Pancreas (tissue), 10 donors: Measurements from ENCODE around the gene SLC6A5. TPM values are rescaled to one million over a fixed set of nuclear protein-coding genes. Genes with fewer than 3 reads are reported as not detected.

Source experiments
- ATAC-seq, 4 donors: fragments of 200-7000 bp; cut with Tn5 transposase; one replicate each; pipeline versions ENCODE4 v1.8.0 to v1.9.1; 2020; ENCODE audit warnings: mild to moderate bottlenecking in 4 of 4, moderate library complexity in 4 of 4
- DNase-seq, 6 donors: peaks; one replicate each; pipeline ENCODE4 v3.0.0-alpha.2; 2020
- FAIRE-seq: peaks from 2 replicates; lab custom pipeline; 2012; peaks lifted over from hg19 to GRCh38; lab: Jason Lieb, UNC
- H3K27ac ChIP-seq, 4 donors: fragments of 200-600 bp; sonication (generic); 1 replicate in 3 of 4; 2 replicates in 1 of 4; pipeline versions ENCODE4 v1.5.0 to v1.8.0; 2020
- H3K27me3 ChIP-seq, 4 donors: fragments of 200-600 bp; one replicate each; pipeline ENCODE4 v1.8.0; 2021
- H3K36me3 ChIP-seq, 3 donors: fragments of 200-600 bp; sonication (generic) in 1 of 3; one replicate each; pipeline versions ENCODE4 v1.5.0 to v1.8.0; 2020 to 2021
- H3K4me1 ChIP-seq, 3 donors: fragments of 200-600 bp; one replicate each; pipeline ENCODE4 v1.8.0; 2021
- H3K4me3 ChIP-seq, 4 donors: fragments of 200-600 bp; sonication (generic) in 2 of 4; one replicate each; pipeline versions ENCODE4 v1.5.0 to v1.8.0; 2020 to 2021
- H3K9me3 ChIP-seq, 4 donors: fragments of 200-600 bp; one replicate each; pipeline ENCODE4 v1.8.0; 2021
- CTCF ChIP-seq, 4 donors: fragments of 200-600 bp; sonication (generic) in 3 of 4; IDR thresholded peaks; one replicate each; pipeline versions ENCODE4 v1.5.0 to v1.8.0; 2021; ENCODE audit warnings: antibody characterized with exemption in 4 of 4
- WGBS, 2 donors: extraction: QIAGEN DNeasy Blood & Tissue Kit; methylation state at CpG; one replicate each; pipeline ENCODE4 v1.1.7; 2013; 5-methylcytosine and 5-hydroxymethylcytosine counted together
- intact Hi-C, 3 donors: fragments of 100-400 bp; cut with DNase I; formaldehyde crosslinking; loops; one replicate each; pipeline versions ENCODE4 v1.11.1 to v1.14.2; 2022
- polyA plus RNA-seq, 2 donors: library from polyadenylated mRNA; stranded (reverse); fragments of 200-250 nt; gene quantifications; one replicate each; pipeline ENCODE4 v1.2.3, GENCODE V29; 2013
- total RNA-seq, 6 donors: library from RNA; stranded (reverse); fragmentation: NEBNext Ultra II Directional in 4 of 6; extraction: Animal tissue kit (Norgen Biotek cat#: 25700) in 4 of 6; gene quantifications; one replicate each; pipeline versions ENCODE4 v1.2.1 to v1.2.4, GENCODE V29; 2021 to 2023
- donor health status: healthy with polysubstance abuse.
- donor health status: DM: no; HTN: no; CAD: no; lungs with moderate emphysema.
- donor health status: DM: no; HTN: no; CAD: no.
- donor health status: control.
- donor health status: control.
- donor health status: Bipolar disorder and iron deficiency.
- donor health status: DM: yes; HTN: yes; CAD: no.
- donor health status: DM: no; HTN: no; CAD: no.
- donor health status: DM: no; HTN: no; CAD: no.
- donor health status: DM: yes; HTN: yes; CAD: no.

The SLC6A5 gene
- total and polyA plus RNA-seq, 8 donors, result not detected

- Histone ChIP-seq H3K4me3 (no peak overlapping the region), H3K27ac (no peak overlapping the region), H3K36me3 (no peaks in the 10 kb centered on the region), H3K9me3 (no peaks in the 10 kb centered on the region), H3K4me1 (no peaks in the 10 kb centered on the region), H3K27me3 (peaks cover 0 to 24% (median 8%) of the 10 kb centered on the region in 4 donors)
- intact Hi-C loops, result loop anchor here in 2 of 3 donors (5.0 to 10.0 kb wide), 2 partner anchors 203 to 220 kb away; partner anchors contain the start of gene PRMT3 (in 1 of the 2)
- no peak for DNase-seq
- no peak for ATAC-seq
- WGBS, 2 donors, result 7 to 16% methylated on average over 27 of the region's 27 CpGs
- TF ChIP-seq CTCF (IDR thresholded peaks at IDR 0.05), result no peak
- FAIRE-seq, result no peak
Observed at GRCh38 chr11:20604864-20605601, 5.6 kb downstream of the SLC6A5 start.

- no peak for DNase-seq
- WGBS, 2 donors, result 3 to 16% methylated on average over 26 of the region's 26 CpGs
- no peak for TF ChIP-seq CTCF (IDR thresholded peaks at IDR 0.05)
- FAIRE-seq, result no peak
- H3K27me3 ChIP-seq, result peaks cover 0 to 20% (median 6%) of the 10 kb centered on the region in 4 donors
- no peaks in the 10 kb centered on the region for H3K9me3 ChIP-seq
- no peak overlapping the region for H3K27ac ChIP-seq
- no peak for ATAC-seq
- H3K4me1 ChIP-seq, result no peaks in the 10 kb centered on the region
- no peaks in the 10 kb centered on the region for H3K36me3 ChIP-seq
- no peak overlapping the region for H3K4me3 ChIP-seq
- intact Hi-C loops, result loop anchor here in 2 of 3 donors (5.0 to 10.0 kb wide), 2 partner anchors 203 to 221 kb away; partner anchors contain the start of gene PRMT3 (in 1 of the 2)
Observed at GRCh38 chr11:20605602-20606091, 6.2 kb downstream of the SLC6A5 start.

GRCh38 chr11:20608934-20609333 lies 9.5 kb downstream of the SLC6A5 start:
- TF ChIP-seq CTCF (IDR thresholded peaks at IDR 0.05), result no peak
- H3K36me3 ChIP-seq, result no peaks in the 10 kb centered on the region
- peaks cover 0 to 26% (median 2%) of the 10 kb centered on the region in 4 donors for H3K27me3 ChIP-seq
- H3K9me3 ChIP-seq, result no peaks in the 10 kb centered on the region
- H3K4me1 ChIP-seq, result no peaks in the 10 kb centered on the region
- intact Hi-C loops, result loop anchor here in 2 of 3 donors (5.0 to 10.0 kb wide), 2 partner anchors 207 to 224 kb away; partner anchors contain the start of gene PRMT3 (in 1 of the 2)
- H3K4me3 ChIP-seq, result no peak overlapping the region
- 60 to 63% methylated on average over 3 of the region's 3 CpGs for WGBS, 2 donors
- no peak for ATAC-seq
- no peak for FAIRE-seq
- no peak for DNase-seq
- H3K27ac ChIP-seq, result no peak overlapping the region

GRCh38 chr11:20609727-20610707 lies 10.6 kb downstream of the SLC6A5 start:
- no peak overlapping the region for H3K27ac ChIP-seq
- no peaks in the 10 kb centered on the region for H3K9me3 ChIP-seq
- intact Hi-C loops, result loop anchor here in 2 of 3 donors (5.0 to 10.0 kb wide), 2 partner anchors 208 to 225 kb away; partner anchors contain the start of gene PRMT3 (in 1 of the 2)
- WGBS, 2 donors, result 7% methylated on average over 30 of the region's 30 CpGs
- no peak overlapping the region for H3K4me3 ChIP-seq
- H3K36me3 ChIP-seq, result no peaks in the 10 kb centered on the region
- H3K27me3 ChIP-seq, result peaks cover 0 to 19% (median 2%) of the 10 kb centered on the region in 4 donors
- no peaks in the 10 kb centered on the region for H3K4me1 ChIP-seq
- TF ChIP-seq CTCF (IDR thresholded peaks at IDR 0.05), result peak; percentile 89 to 94 (median 92)
- FAIRE-seq (no peak), DNase-seq (peak; percentile 50 to 93 (median 78)), ATAC-seq (peak; percentile 98 to 100 (median 100))
